Natural killer cell (primary cell): Measurements from ENCODE around the gene PFKM. TPM values are rescaled to one million over a fixed set of nuclear protein-coding genes. Genes with fewer than 3 reads are reported as not detected.
"Not testable (repeated sequence)": the region's sequence is repeated elsewhere in the genome, so short reads cannot be mapped to it uniquely, and the experiment has no call there.

ENCODE experiments used
- ATAC-seq, 3 donors: fragments of 150-1000 bp in 2 of 3; fragments of 200-7000 bp in 1 of 3; cut with Tn5 transposase; 1 replicate in 1 of 3; 2 replicates in 2 of 3; pipeline ENCODE4 v1.10.0; 2021; ENCODE audit warnings: mild to moderate bottlenecking in 2 of 3, moderate library complexity in 2 of 3
- DNase-seq, 2 donors: peaks; one replicate each; pipeline versions ENCODE4 v3.0.0 to v3.0.0-alpha.2; 2013 to 2021; ENCODE audit warnings: mixed read lengths in 1 of 2
- H3K27ac ChIP-seq: one replicate; pipeline ENCODE4 v1.5.1; 2013; ENCODE audit warnings: mild to moderate bottlenecking, low read length
- H3K27me3 ChIP-seq: one replicate; pipeline ENCODE4 v1.6.1; 2013; ENCODE audit warnings: low read length; ENCODE audit not compliant: control insufficient read depth, insufficient read depth
- H3K36me3 ChIP-seq: one replicate; pipeline ENCODE4 v1.6.1; 2013; ENCODE audit warnings: low read length; ENCODE audit not compliant: control insufficient read depth, insufficient read depth
- H3K4me1 ChIP-seq: one replicate; pipeline ENCODE4 v1.6.1; 2013; ENCODE audit warnings: low read length; ENCODE audit not compliant: control insufficient read depth, insufficient read depth
- H3K4me3 ChIP-seq: one replicate; pipeline ENCODE4 v1.5.1; 2013; ENCODE audit warnings: low read length
- H3K9me3 ChIP-seq: one replicate; pipeline ENCODE4 v1.6.1; 2013; ENCODE audit warnings: low read length; ENCODE audit not compliant: control insufficient read depth, insufficient read depth
- H3K27ac Mint-ChIP-seq, 2 donors: one replicate each; pipeline ENCODE4 v1.8.0; 2022; ENCODE audit warnings: mild to moderate bottlenecking in 2 of 2, mixed read lengths in 2 of 2, moderate library complexity in 1 of 2
- H3K27me3 Mint-ChIP-seq, 2 donors: one replicate each; pipeline ENCODE4 v1.8.0; 2022; ENCODE audit warnings: low read depth in 2 of 2, mixed read lengths in 2 of 2
- H3K36me3 Mint-ChIP-seq: one replicate; pipeline ENCODE4 v1.8.0; 2022; ENCODE audit warnings: mixed read lengths
- H3K4me1 Mint-ChIP-seq, 2 donors: one replicate each; pipeline ENCODE4 v1.8.0; 2022; ENCODE audit warnings: mixed read lengths in 2 of 2
- H3K4me3 Mint-ChIP-seq: one replicate; pipeline ENCODE4 v1.8.0; 2022; ENCODE audit warnings: mild to moderate bottlenecking, moderate library complexity, mixed read lengths
- H3K9me3 Mint-ChIP-seq, 2 donors: one replicate each; pipeline ENCODE4 v1.8.0; 2022; ENCODE audit warnings: mixed read lengths in 2 of 2
- WGBS: methylation state at CpG from one replicate; pipeline ENCODE4 v1.1.7; 2013; ENCODE audit warnings: missing lambda C conversion rate; ENCODE audit not compliant: insufficient coverage; 5-methylcytosine and 5-hydroxymethylcytosine counted together
- intact Hi-C: fragments of 100-400 bp; cut with micrococcal nuclease; formaldehyde crosslinking; loops from one replicate; pipeline ENCODE4 v1.14.2; 2022
- total RNA-seq, 4 donors: library from RNA; stranded (reverse); fragments of 120-200 nt in 1 of 4; gene quantifications; one replicate each; pipeline versions ENCODE4 v1.2.3 to v1.2.4, GENCODE V29; 2013 to 2022
- TF ChIP-seq, protein P1 (sequence below): fragments of 200-600 bp; IDR thresholded peaks from one replicate; pipeline ENCODE4 v1.8.0; 2022; ENCODE audit warnings: antibody characterized with exemption

The PFKM gene
- total RNA-seq, 3 donors from 2014 or later (not counting 1 experiment from before 2014, with no cell fraction given) = 6.2 to 13.5 (median 6.4) TPM

DNA sequence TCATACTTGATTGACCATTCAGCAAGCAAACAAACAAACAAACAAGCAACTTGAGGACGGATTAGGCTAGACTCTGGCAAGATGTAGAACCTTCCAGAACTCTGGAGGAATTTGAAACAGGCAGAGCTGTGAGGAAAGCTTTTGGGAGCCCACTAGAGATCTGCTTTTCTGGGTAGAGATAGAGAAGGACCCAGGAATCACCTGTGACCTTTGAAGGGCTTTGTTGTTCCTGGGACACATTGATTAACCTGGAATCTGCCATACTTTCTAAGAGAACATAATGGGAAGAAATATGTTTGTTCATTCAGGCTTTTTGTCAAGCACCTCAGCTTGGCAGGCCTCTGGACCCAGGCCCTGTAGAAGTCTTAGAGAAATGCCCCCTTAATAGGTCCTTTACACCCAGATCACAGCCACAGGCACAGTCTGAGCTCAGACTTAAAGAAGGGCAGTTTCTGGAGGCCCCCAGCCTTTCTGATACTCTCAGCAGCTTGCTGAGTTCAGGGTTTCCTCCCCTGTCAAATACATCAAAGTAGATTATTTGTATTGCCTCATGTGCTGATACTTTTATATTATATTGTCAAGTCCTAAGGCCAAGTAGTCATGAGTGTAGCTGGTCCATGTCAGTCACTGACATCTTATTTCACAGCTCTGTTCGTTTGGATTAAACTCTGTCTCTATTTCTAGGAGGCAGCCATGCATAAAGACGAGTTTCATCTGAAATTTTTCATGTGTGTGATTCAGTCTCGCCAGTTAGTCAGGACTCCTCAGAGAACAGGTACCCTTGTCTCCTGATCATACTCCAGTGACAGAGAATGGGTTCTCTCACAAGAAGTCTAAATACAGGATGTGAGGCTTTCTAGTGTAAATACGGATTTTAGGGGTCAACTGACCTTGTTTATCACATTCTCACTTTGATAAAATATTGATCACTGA, 12.2 kb upstream of the PFKM start:
- DNase-seq (peak in 1 of 2 donors; percentile 20), ATAC-seq (no peak)
- Histone ChIP-seq H3K36me3 (no peaks in the 10 kb centered on the region), H3K27me3 (no peaks in the 10 kb centered on the region), H3K4me1 (peaks cover 13% of the 10 kb centered on the region), H3K4me3 (peak overlapping the region; percentile 87), H3K9me3 (no peaks in the 10 kb centered on the region), H3K27ac (peak overlapping the region; percentile 98)
- H3K27me3 Mint-ChIP-seq = peaks cover 7 to 9% of the 10 kb centered on the region in 2 donors
- 73% methylated on average over 5 of the region's 5 CpGs for WGBS
- peak overlapping the region; percentile 89 for H3K4me3 Mint-ChIP-seq
- H3K36me3 Mint-ChIP-seq = no peaks in the 10 kb centered on the region
- intact Hi-C loops = loop anchor here (1.0 to 5.0 kb wide), 3 partner anchors 50 to 295 kb away; partner anchors contain the start of gene ASB8
- no peaks in the 10 kb centered on the region for H3K9me3 Mint-ChIP-seq
- peak overlapping the region; percentile 94 to 99 for H3K27ac Mint-ChIP-seq
- TF ChIP-seq, protein P1, sequence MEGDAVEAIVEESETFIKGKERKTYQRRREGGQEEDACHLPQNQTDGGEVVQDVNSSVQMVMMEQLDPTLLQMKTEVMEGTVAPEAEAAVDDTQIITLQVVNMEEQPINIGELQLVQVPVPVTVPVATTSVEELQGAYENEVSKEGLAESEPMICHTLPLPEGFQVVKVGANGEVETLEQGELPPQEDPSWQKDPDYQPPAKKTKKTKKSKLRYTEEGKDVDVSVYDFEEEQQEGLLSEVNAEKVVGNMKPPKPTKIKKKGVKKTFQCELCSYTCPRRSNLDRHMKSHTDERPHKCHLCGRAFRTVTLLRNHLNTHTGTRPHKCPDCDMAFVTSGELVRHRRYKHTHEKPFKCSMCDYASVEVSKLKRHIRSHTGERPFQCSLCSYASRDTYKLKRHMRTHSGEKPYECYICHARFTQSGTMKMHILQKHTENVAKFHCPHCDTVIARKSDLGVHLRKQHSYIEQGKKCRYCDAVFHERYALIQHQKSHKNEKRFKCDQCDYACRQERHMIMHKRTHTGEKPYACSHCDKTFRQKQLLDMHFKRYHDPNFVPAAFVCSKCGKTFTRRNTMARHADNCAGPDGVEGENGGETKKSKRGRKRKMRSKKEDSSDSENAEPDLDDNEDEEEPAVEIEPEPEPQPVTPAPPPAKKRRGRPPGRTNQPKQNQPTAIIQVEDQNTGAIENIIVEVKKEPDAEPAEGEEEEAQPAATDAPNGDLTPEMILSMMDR = no peak
- peaks cover 20 to 37% of the 10 kb centered on the region in 2 donors for H3K4me1 Mint-ChIP-seq

DNA sequence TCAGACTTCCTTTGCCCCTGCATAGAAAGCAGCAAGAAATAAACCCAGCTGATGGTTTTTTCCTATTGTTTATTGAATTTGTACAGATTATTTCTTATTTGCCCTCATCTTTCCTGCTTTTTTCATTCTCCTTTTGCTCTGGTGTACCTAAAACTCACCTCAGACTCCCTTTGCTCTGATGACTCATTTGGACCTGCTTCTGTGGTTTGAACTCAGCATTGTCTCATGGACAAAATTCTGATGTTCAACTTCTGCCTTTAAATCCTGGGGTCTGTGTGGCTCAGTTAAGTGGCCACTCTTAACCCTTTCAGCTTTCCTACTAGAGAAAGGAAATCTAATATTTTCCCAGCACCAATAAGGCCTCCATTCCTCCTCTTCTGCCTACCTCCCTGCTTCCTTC, 9.7 kb upstream of the PFKM start:
- no peak overlapping the region for H3K4me3 ChIP-seq
- TF ChIP-seq, protein P1 = no peak
- H3K9me3 Mint-ChIP-seq = no peaks in the 10 kb centered on the region
- H3K4me1 ChIP-seq = peaks cover 11% of the 10 kb centered on the region
- no peaks in the 10 kb centered on the region for H3K36me3 ChIP-seq
- H3K27me3 Mint-ChIP-seq = peaks cover 8 to 14% of the 10 kb centered on the region in 2 donors
- no peak overlapping the region for H3K27ac Mint-ChIP-seq
- H3K9me3 ChIP-seq = no peaks in the 10 kb centered on the region
- H3K4me1 Mint-ChIP-seq = peaks cover 17 to 20% of the 10 kb centered on the region in 2 donors
- DNase-seq (no peak), ATAC-seq (no peak)
- H3K4me3 Mint-ChIP-seq = no peak overlapping the region
- H3K27ac ChIP-seq = no peak overlapping the region
- H3K36me3 Mint-ChIP-seq = no peaks in the 10 kb centered on the region
- intact Hi-C loops = loop anchor here (5.0 kb wide), 1 partner anchor 297 kb away; no protein-coding TSS in a partner anchor
- H3K27me3 ChIP-seq = no peaks in the 10 kb centered on the region

DNA sequence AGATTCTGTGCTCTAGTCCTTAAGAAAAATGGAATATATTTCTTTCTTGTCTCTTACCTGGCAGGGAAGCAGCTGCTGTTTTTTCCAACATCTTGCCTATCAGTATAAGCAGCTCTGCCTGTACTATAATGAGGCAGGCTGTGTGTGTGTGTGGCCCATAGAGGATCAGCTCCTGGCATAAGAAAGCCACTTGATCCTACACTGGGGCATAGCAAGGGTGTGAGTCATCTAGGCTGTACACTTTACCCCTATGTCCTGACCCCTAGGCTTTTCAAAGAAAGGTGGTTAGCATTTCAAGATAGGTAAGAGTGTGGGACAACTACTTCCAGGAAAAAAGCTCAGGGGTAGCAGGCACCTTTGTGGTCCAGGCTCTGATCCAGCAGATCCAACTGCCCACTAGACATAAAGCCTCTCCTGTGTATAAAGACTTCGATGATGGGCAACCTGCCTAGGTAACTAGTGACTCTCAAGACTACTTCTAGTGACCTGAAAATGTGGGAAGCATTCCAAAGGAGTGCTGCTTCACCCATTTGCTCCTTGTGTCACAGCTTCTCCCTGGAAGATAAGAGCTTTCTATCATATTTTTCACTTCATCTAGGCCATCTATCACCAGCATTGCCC, 8.4 kb upstream of the PFKM start:
- intact Hi-C loops = no loop called here
- no peaks in the 10 kb centered on the region for H3K36me3 Mint-ChIP-seq
- Histone ChIP-seq H3K36me3 (no peaks in the 10 kb centered on the region), H3K27ac (no peak overlapping the region), H3K27me3 (no peaks in the 10 kb centered on the region), H3K9me3 (no peaks in the 10 kb centered on the region), H3K4me3 (no peak overlapping the region), H3K4me1 (peaks cover 10% of the 10 kb centered on the region)
- no peak overlapping the region for H3K27ac Mint-ChIP-seq
- no peak for DNase-seq
- H3K9me3 Mint-ChIP-seq = no peaks in the 10 kb centered on the region
- 71% methylated on average over 1 of the region's 1 CpG for WGBS
- peaks cover 6 to 9% of the 10 kb centered on the region in 2 donors for H3K4me1 Mint-ChIP-seq
- TF ChIP-seq, protein P1 = no peak
- H3K27me3 Mint-ChIP-seq = peaks cover 17 to 18% of the 10 kb centered on the region in 2 donors
- no peak for ATAC-seq
- H3K4me3 Mint-ChIP-seq = no peak overlapping the region

DNA sequence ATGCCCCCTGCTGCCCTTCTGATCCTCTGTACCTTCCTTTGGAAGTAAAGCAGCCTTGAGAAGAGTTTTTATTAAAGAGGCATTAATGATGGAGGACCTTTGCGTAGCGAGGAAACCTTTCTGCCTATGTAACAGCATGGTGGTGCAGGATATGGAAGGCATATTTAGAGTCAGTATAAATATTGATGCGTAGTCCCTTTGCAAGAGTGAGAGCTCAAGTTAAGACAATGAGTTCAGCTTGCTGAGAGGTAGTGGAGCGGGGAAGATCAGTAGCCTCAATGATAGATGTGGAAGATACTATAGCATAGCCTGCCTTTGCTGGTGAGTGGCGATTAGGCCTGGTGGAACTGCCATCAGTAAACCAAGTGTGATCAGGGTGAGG, 7.9 kb upstream of the PFKM start:
- H3K27ac ChIP-seq, DNase-seq, H3K27ac Mint-ChIP-seq, H3K36me3 ChIP-seq, H3K27me3 ChIP-seq, intact Hi-C loops, H3K4me1 ChIP-seq, H3K4me3 Mint-ChIP-seq, H3K4me1 Mint-ChIP-seq, ATAC-seq, H3K9me3 Mint-ChIP-seq, H3K4me3 ChIP-seq, H3K36me3 Mint-ChIP-seq, H3K9me3 ChIP-seq: not testable (repeated sequence)
- WGBS = 93% methylated on average over 5 of the region's 5 CpGs
- peaks cover 17 to 18% of the 10 kb centered on the region in 2 donors for H3K27me3 Mint-ChIP-seq
